ENCODE measurements around the gene LRRC32. TPM values are rescaled to one million over a fixed set of nuclear protein-coding genes. Genes with fewer than 3 reads are reported as not detected.

Gene LRRC32
- total RNA-seq, 1 donor = 37.6 TPM

- Histone ChIP-seq H2AFZ (ENCODE audit: low read length) (no peak overlapping the region), H3K4me1 (ENCODE audit: insufficient read depth, low read length) (peaks cover 22% of the 10 kb centered on the region)
- peak; percentile 84 for DNase-seq (ENCODE audit: insufficient read length, low spot score, missing footprints)
Observed at GRCh38 chr11:76672431-76673175, 2.1 kb upstream of the LRRC32 start.

GRCh38 chr11:76671626-76672309, 1.2 kb upstream of the LRRC32 start:
- DNase-seq (ENCODE audit: insufficient read length, low spot score, missing footprints) = peak; percentile 82
- peaks cover 14% of the 10 kb centered on the region for H4K20me1 ChIP-seq (ENCODE audit: insufficient read depth, low read length)
- no peak overlapping the region for H3K27ac ChIP-seq (ENCODE audit: low read depth, low read length)
- H3K79me2 ChIP-seq (ENCODE audit: insufficient read depth, low read length) = peaks cover 30% of the 10 kb centered on the region
- H3K36me3 ChIP-seq (ENCODE audit: insufficient read depth, low read length) = no peaks in the 10 kb centered on the region
- H3K27me3 ChIP-seq (ENCODE audit: insufficient read depth, low read length) = no peaks in the 10 kb centered on the region
- H3K4me2 ChIP-seq (ENCODE audit: insufficient read depth, low read length) = no peak overlapping the region
- no peak overlapping the region for H3K4me3 ChIP-seq (ENCODE audit: insufficient read depth, low read length)
- peaks cover 30% of the 10 kb centered on the region for H3K4me1 ChIP-seq (ENCODE audit: insufficient read depth, low read length)
- no peak for TF ChIP-seq CTCF (IDR thresholded peaks at IDR 0.05; ENCODE audit: extremely low read depth, low read depth, low read length)
- no peak overlapping the region for H2AFZ ChIP-seq (ENCODE audit: low read length)
- H3K9me3 ChIP-seq (ENCODE audit: low read depth, low read length) = no peaks in the 10 kb centered on the region

More at GRCh38 chr11:76672431-76673175, 2.1 kb upstream of the LRRC32 start:
- Histone ChIP-seq H3K4me3 (ENCODE audit: insufficient read depth, low read length) (no peak overlapping the region), H3K27me3 (ENCODE audit: insufficient read depth, low read length) (no peaks in the 10 kb centered on the region), H3K9me3 (ENCODE audit: low read depth, low read length) (no peaks in the 10 kb centered on the region), H4K20me1 (ENCODE audit: insufficient read depth, low read length) (peaks cover 10% of the 10 kb centered on the region), H3K36me3 (ENCODE audit: insufficient read depth, low read length) (no peaks in the 10 kb centered on the region), H3K4me2 (ENCODE audit: insufficient read depth, low read length) (no peak overlapping the region), H3K79me2 (ENCODE audit: insufficient read depth, low read length) (peaks cover 21% of the 10 kb centered on the region), H3K27ac (ENCODE audit: low read depth, low read length) (no peak overlapping the region)
- TF ChIP-seq CTCF (IDR thresholded peaks at IDR 0.05; ENCODE audit: extremely low read depth, low read depth, low read length) = no peak

GRCh38 chr11:76671237-76671592, 668 bp upstream of the LRRC32 start:
- Histone ChIP-seq H3K4me3 (ENCODE audit: insufficient read depth, low read length) (peak overlapping the region; percentile 74), H3K27me3 (ENCODE audit: insufficient read depth, low read length) (no peaks in the 10 kb centered on the region), H3K9me3 (ENCODE audit: low read depth, low read length) (no peaks in the 10 kb centered on the region), H3K79me2 (ENCODE audit: insufficient read depth, low read length) (peaks cover 35% of the 10 kb centered on the region), H3K36me3 (ENCODE audit: insufficient read depth, low read length) (no peaks in the 10 kb centered on the region), H2AFZ (ENCODE audit: low read length) (peak overlapping the region; percentile 68), H3K27ac (ENCODE audit: low read depth, low read length) (no peak overlapping the region), H3K4me2 (ENCODE audit: insufficient read depth, low read length) (peak overlapping the region; percentile 93), H3K4me1 (ENCODE audit: insufficient read depth, low read length) (peaks cover 36% of the 10 kb centered on the region), H4K20me1 (ENCODE audit: insufficient read depth, low read length) (peaks cover 15% of the 10 kb centered on the region)
- DNase-seq (ENCODE audit: insufficient read length, low spot score, missing footprints) = no peak
- no peak for TF ChIP-seq CTCF (IDR thresholded peaks at IDR 0.05; ENCODE audit: extremely low read depth, low read depth, low read length)

GRCh38 chr11:76669901-76670484, 554 bp downstream of the LRRC32 start:
- H3K79me2 ChIP-seq (ENCODE audit: insufficient read depth, low read length) = peaks cover 39% of the 10 kb centered on the region
- TF ChIP-seq CTCF (IDR thresholded peaks at IDR 0.05; ENCODE audit: extremely low read depth, low read depth, low read length) = no peak
- peak overlapping the region; percentile 74 for H3K4me3 ChIP-seq (ENCODE audit: insufficient read depth, low read length)
- H3K27me3 ChIP-seq (ENCODE audit: insufficient read depth, low read length) = no peaks in the 10 kb centered on the region
- H3K27ac ChIP-seq (ENCODE audit: low read depth, low read length) = peak overlapping the region; percentile 70
- peak overlapping the region; percentile 93 for H3K4me2 ChIP-seq (ENCODE audit: insufficient read depth, low read length)
- H4K20me1 ChIP-seq (ENCODE audit: insufficient read depth, low read length) = peaks cover 20% of the 10 kb centered on the region
- no peaks in the 10 kb centered on the region for H3K9me3 ChIP-seq (ENCODE audit: low read depth, low read length)
- H2AFZ ChIP-seq (ENCODE audit: low read length) = peak overlapping the region; percentile 28
- peak; percentile 97 for DNase-seq (ENCODE audit: insufficient read length, low spot score, missing footprints)
- no peaks in the 10 kb centered on the region for H3K36me3 ChIP-seq (ENCODE audit: insufficient read depth, low read length)
- peaks cover 37% of the 10 kb centered on the region for H3K4me1 ChIP-seq (ENCODE audit: insufficient read depth, low read length)

Data from osteoblast (primary cell).